Upper lobe of left lung (tissue), 6 donors: ENCODE results near the gene CYLD. TPM values are rescaled to one million over a fixed set of nuclear protein-coding genes. Genes with fewer than 3 reads are reported as not detected.
A peak's percentile ranks its signal among the peaks of the same experiment; 100 is the strongest.

Experiments
- ATAC-seq, 2 donors: fragments of 200-7000 bp; cut with Tn5 transposase; one replicate each; pipeline ENCODE4 v1.9.1; 2022; ENCODE audit warnings: mild to moderate bottlenecking in 2 of 2, moderate library complexity in 2 of 2; ENCODE audit not compliant: low FRiP score in 2 of 2
- DNase-seq, 2 donors: peaks; one replicate each; pipeline ENCODE4 v3.0.0-alpha.2; 2019 to 2020
- H3K27ac ChIP-seq, 4 donors: fragments of 200-600 bp; sonication (generic); one replicate each; pipeline ENCODE4 v1.5.1; 2016 to 2019
- H3K27me3 ChIP-seq, 4 donors: fragments of 200-600 bp; sonication (generic); one replicate each; pipeline ENCODE4 v1.5.1; 2017 to 2019
- H3K36me3 ChIP-seq, 4 donors: fragments of 200-600 bp; sonication (generic); one replicate each; pipeline ENCODE4 v1.5.1; 2016 to 2019
- H3K4me1 ChIP-seq, 4 donors: fragments of 200-600 bp; sonication (generic); one replicate each; pipeline ENCODE4 v1.5.1; 2018 to 2019
- H3K4me3 ChIP-seq, 4 donors: fragments of 200-600 bp; sonication (generic); one replicate each; pipeline ENCODE4 v1.5.1; 2017 to 2019; ENCODE audit warnings: mild to moderate bottlenecking in 2 of 4, moderate library complexity in 1 of 4
- H3K9me3 ChIP-seq, 4 donors: fragments of 200-600 bp; sonication (generic); one replicate each; pipeline ENCODE4 v1.5.1; 2018 to 2019
- EP300 ChIP-seq, 4 donors: sonication (generic); formaldehyde crosslinking; IDR thresholded peaks; one replicate each; pipeline ENCODE4 v1.5.1; 2017; ENCODE audit warnings: antibody characterized with exemption in 4 of 4, control low read depth in 2 of 4
- POLR2A ChIP-seq, 4 donors: fragments of 450-650 bp; IDR thresholded peaks; one replicate each; pipeline ENCODE4 v1.5.1; 2016 to 2017; ENCODE audit warnings: antibody characterized with exemption in 4 of 4, mild to moderate bottlenecking in 2 of 4
- POLR2AphosphoS5 ChIP-seq, 2 donors: sonication (generic); formaldehyde crosslinking; IDR thresholded peaks; one replicate each; pipeline ENCODE4 v1.5.1; 2017; ENCODE audit warnings: antibody characterized with exemption in 2 of 2
- WGBS, 2 donors: methylation state at CpG; one replicate each; pipeline ENCODE4 v1.1.5; 2017 to 2018; 5-methylcytosine and 5-hydroxymethylcytosine counted together
- total RNA-seq, 6 donors: library from RNA; depleted of rRNA in 4 of 6; stranded (reverse); fragments of >200 nt in 4 of 6; gene quantifications; one replicate each; pipeline versions ENCODE4 v1.1.0 to v1.2.1, GENCODE V29; 2016 to 2021
- TF ChIP-seq, protein P1 (sequence below), 6 experiments: fragments of 450-650 bp in 4 of 6; fragments of 200-600 bp in 2 of 6; sonication (generic) in 2 of 6; IDR thresholded peaks; one replicate each; pipeline ENCODE4 v1.5.1; 2016 to 2019; ENCODE audit warnings: antibody characterized with exemption in 6 of 6
- donor health status: DM: no; HTN: no; CAD: no; lungs with moderate emphysema.
- donor health status: DM: no; HTN: yes; CAD: no; lungs with severe emphysema.

Gene CYLD
- total RNA-seq, 6 donors from 2014 or later, result 25.5 to 72.1 (median 46.1) TPM

GRCh38 chr16:50731130-50731988, 10.5 kb upstream of the CYLD start:
- WGBS, 2 donors, result 73 to 83% methylated on average over 6 of the region's 6 CpGs
- peaks cover 0 to 11% (median 1%) of the 10 kb centered on the region in 4 donors for H3K36me3 ChIP-seq
- DNase-seq (no peak), ATAC-seq (no peak)
- no peaks in the 10 kb centered on the region for H3K27me3 ChIP-seq
- no peak overlapping the region for H3K4me3 ChIP-seq
- no peaks in the 10 kb centered on the region for H3K4me1 ChIP-seq
- no peak overlapping the region for H3K27ac ChIP-seq
- TF ChIP-seq POLR2A (IDR thresholded peaks at IDR 0.05), result no peak
- no peak for TF ChIP-seq POLR2AphosphoS5 (IDR thresholded peaks at IDR 0.05)
- TF ChIP-seq, protein P1, sequence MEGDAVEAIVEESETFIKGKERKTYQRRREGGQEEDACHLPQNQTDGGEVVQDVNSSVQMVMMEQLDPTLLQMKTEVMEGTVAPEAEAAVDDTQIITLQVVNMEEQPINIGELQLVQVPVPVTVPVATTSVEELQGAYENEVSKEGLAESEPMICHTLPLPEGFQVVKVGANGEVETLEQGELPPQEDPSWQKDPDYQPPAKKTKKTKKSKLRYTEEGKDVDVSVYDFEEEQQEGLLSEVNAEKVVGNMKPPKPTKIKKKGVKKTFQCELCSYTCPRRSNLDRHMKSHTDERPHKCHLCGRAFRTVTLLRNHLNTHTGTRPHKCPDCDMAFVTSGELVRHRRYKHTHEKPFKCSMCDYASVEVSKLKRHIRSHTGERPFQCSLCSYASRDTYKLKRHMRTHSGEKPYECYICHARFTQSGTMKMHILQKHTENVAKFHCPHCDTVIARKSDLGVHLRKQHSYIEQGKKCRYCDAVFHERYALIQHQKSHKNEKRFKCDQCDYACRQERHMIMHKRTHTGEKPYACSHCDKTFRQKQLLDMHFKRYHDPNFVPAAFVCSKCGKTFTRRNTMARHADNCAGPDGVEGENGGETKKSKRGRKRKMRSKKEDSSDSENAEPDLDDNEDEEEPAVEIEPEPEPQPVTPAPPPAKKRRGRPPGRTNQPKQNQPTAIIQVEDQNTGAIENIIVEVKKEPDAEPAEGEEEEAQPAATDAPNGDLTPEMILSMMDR (IDR thresholded peaks at IDR 0.05), result no peak
- no peak for TF ChIP-seq EP300 (IDR thresholded peaks at IDR 0.05)
- H3K9me3 ChIP-seq, result no peaks in the 10 kb centered on the region

GRCh38 chr16:50731989-50732832, 9.7 kb upstream of the CYLD start:
- Histone ChIP-seq H3K4me3 (no peak overlapping the region), H3K36me3 (peaks cover 0 to 6% (median 1%) of the 10 kb centered on the region in 4 donors), H3K27me3 (no peaks in the 10 kb centered on the region), H3K9me3 (no peaks in the 10 kb centered on the region), H3K4me1 (no peaks in the 10 kb centered on the region), H3K27ac (no peak overlapping the region)
- TF ChIP-seq POLR2AphosphoS5 (IDR thresholded peaks at IDR 0.05) (no peak), POLR2A (IDR thresholded peaks at IDR 0.05) (no peak), EP300 (IDR thresholded peaks at IDR 0.05) (no peak)
- TF ChIP-seq, protein P1 (IDR thresholded peaks at IDR 0.05), result no peak
- DNase-seq (no peak), ATAC-seq (no peak)
- 81 to 83% methylated on average over 10 of the region's 10 CpGs for WGBS, 2 donors

- TF ChIP-seq, protein P1 (IDR thresholded peaks at IDR 0.05), result no peak
- TF ChIP-seq POLR2AphosphoS5 (IDR thresholded peaks at IDR 0.05) (no peak), POLR2A (IDR thresholded peaks at IDR 0.05) (no peak), EP300 (IDR thresholded peaks at IDR 0.05) (no peak)
- H3K4me1 ChIP-seq, result no peaks in the 10 kb centered on the region
- no peak overlapping the region for H3K27ac ChIP-seq
- H3K9me3 ChIP-seq, result no peaks in the 10 kb centered on the region
- WGBS, 2 donors, result 88 to 96% methylated on average over 4 to 7 of the region's 7 CpGs
- peaks cover 0 to 6% (median 1%) of the 10 kb centered on the region in 4 donors for H3K36me3 ChIP-seq
- ATAC-seq (no peak), DNase-seq (no peak)
- no peaks in the 10 kb centered on the region for H3K27me3 ChIP-seq
- no peak overlapping the region for H3K4me3 ChIP-seq
These were observed 8.4 kb upstream of the CYLD start for GRCh38 chr16:50733468-50733867.

- TF ChIP-seq, protein P1 (IDR thresholded peaks at IDR 0.05), result no peak
- no peak for TF ChIP-seq POLR2AphosphoS5 (IDR thresholded peaks at IDR 0.05)
- no peak for TF ChIP-seq POLR2A (IDR thresholded peaks at IDR 0.05)
- TF ChIP-seq EP300 (IDR thresholded peaks at IDR 0.05), result no peak
- no peaks in the 10 kb centered on the region for H3K9me3 ChIP-seq
- WGBS, 2 donors, result 68 to 69% methylated on average over 7 of the region's 7 CpGs
- H3K36me3 ChIP-seq, result peaks cover 0 to 6% (median 1%) of the 10 kb centered on the region in 4 donors
- H3K4me1 ChIP-seq, result peaks cover 0 to 2% (median 1%) of the 10 kb centered on the region in 4 donors
- ATAC-seq (peak in 1 of 2 donors; percentile 11), DNase-seq (no peak)
- H3K27me3 ChIP-seq, result no peaks in the 10 kb centered on the region
- no peak overlapping the region for H3K27ac ChIP-seq
- H3K4me3 ChIP-seq, result no peak overlapping the region
These were observed 6.2 kb upstream of the CYLD start for GRCh38 chr16:50735629-50736122.
